ENCODE measurements around the gene DIMT1.

Gene DIMT1

DNA sequence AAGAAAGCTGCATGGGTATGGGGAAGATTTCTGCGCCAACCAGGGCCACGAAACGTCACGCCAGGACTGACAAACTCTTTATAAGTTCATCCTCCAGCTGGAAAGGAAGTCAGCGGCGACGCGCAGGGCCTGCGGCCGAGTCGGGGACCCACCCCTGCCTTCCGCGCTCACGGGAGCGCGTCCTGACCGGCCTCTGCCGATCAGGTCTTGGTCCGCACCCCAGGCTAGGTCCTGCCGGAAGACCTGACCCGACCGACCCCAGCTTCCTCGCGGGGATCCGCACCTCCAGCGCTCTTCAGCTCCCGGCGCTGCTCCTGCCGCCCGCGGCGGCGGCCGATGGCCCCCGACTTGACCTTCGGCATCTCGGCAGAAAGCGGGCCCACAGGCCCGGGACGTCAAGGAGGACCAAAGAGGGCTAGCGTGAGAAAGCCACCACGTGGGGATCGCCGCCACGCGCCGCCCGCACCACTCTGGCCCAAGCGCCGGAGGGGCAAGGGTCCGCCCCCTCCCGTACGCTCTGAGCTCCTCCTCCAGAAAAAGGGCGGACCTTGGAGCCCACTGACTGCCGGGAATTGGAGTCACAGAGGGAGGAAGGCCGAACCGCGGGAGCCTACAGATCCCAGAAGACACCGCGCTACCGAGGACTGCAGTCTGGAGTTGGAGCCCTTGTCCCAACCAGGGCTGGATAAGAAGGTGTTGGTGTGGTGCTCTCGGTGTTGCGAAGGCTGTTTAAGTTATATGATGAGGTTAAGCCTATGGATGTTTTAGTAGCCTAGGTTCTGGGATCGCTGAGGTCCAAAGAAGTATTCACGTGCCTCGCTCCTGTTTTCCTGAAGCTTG lies at the start of gene DIMT1:
DIMT1 (minus strand) TSS at position 495 of the 840 bp plus-strand sequence; CDS start at position 362, 133 bp downstream.
- DNase-seq, result peak; percentile 86

DNA sequence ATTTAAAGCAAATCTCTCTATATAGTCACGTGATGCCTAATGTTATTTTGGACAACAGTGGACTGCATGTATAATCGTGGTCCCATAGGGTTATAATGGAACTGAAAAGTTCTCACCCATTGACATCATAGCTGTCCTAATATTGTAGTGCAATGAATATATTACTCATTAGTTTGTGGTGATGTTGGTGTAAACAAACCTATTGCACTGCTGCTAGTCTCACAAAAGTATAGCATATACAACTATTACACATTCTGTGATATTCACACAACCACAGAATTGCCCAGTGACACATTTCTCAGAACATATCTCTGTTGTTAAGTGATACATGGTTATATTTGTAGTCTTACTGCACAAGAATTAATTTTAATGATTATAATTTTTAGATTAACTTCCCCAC lies 46.6 kb upstream of the DIMT1 start:
- no peak for DNase-seq

GRCh38 chr5:62448528-62448927 lies 44.8 kb upstream of the DIMT1 start:
- no peak for DNase-seq

DNA sequence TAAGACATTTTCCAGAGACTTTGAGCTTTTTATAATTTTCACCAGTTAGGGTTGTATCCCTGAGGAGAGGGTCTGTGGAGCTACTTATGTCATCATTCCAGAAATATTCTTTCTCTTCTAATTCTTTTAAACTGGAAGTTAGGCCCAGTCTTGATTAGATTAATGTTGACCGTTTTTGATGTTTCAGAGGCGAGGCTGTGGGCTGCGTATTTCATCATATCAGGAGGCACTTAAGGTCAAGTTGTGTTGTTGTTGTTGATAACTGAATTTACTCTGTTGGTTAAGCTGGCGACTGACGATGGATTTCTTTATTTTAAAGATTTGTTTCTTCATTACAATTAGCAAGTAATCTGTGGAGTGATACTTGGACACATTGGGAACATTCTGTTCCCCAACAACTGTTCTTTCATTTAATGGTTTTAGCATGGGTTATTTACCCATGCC lies 28.9 kb upstream of the DIMT1 start:
- DNase-seq, result no peak

DNA sequence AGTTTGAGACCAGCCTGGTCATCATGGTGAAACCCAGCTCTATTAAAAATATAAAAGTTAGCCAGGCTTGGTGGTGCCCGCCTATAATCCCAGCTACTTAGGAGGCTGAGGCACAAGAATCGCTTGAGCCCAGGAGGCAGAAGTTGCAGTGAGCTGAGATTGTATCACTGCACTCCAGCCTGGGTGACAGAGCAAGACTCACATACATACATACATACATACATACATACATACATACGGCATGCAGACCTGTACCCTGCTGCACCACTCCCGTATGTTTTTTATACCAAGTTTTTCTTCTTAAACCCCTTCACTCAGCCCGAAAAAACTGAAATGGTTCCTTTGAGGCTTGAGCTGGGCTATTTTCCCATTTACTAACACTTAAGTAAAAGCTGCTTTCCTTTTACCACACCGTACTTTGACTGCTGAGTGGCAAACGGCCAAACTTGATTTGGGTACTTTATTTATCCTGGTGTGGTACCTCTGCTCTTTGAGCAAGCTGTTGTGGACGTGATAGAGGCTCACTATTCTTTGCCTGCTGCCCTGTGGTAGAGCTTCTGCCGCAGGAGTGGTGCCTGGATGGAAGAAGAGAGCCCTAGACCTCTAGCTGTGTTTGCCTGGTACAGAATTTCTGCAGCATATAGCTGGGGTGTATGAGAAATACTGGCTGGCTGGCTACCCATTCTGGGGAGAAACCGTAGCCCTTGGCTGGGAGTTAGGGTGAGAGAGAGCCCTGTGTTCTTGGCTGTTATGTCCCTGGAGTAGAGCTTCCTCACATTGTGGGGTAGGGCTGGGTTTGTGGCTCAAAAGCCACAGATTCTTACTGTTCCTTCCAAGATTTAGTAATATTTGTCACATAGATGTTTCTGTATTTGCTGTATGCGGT lies 28.3 kb upstream of the DIMT1 start:
- no peak for DNase-seq

DNA sequence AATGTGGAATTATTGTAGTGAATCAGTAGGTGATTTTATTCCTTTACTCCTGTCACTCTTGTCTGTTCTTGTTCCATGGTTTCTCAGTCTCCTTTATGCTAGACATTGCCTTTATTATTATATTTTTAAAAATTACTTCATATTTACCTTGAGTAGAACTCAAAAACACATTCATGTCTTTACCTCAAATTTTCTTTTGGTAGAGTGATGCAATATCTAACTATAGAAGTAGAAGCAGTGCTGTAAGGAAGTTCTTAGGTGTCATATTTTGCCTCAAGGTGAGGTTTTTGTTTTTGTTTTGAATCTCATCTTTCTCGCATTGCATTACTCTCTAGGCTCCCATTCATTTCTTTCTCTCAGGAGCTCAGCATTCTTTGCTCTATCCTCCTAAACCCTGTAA lies 21.1 kb upstream of the DIMT1 start:
- no peak for DNase-seq

DNA sequence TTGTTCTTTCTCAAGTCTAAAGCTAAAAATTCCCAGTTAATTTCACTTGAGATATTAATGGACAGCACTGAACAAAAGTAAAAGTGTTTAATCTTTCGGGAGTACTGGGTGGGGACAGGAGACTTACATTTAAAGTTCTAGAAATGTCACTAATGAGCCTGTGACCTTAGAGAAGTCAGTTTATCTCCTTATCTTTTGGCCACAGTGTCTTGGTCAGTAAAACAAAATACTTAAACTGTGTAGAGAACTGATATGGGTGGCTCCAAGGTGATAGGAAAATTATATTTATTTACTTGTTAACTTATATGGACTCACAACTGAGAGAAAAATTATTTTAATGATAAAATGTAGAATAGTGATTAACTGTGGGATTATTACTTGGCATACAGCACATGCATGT lies 17.7 kb upstream of the DIMT1 start:
- DNase-seq, result no peak

DNA sequence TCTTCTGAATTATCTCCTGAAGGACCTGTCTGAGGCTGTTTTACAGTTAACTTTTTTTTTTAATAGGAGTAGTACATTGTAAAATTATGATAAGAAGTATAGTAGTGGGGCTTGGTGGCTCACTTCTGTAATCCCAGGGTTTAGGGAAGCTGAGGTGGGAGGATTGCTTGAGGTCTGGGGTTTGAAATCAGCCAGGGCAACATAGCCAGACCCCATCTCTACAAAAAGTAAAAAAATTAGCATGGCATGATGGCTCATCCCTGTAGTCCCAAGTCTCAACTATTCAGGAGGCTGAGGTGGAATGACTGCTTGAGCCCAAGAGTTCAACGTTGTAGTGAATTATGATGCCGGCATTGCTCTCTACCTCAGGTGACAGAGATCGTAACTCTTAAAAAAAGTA lies 15.9 kb upstream of the DIMT1 start:
- DNase-seq, result no peak

DNA sequence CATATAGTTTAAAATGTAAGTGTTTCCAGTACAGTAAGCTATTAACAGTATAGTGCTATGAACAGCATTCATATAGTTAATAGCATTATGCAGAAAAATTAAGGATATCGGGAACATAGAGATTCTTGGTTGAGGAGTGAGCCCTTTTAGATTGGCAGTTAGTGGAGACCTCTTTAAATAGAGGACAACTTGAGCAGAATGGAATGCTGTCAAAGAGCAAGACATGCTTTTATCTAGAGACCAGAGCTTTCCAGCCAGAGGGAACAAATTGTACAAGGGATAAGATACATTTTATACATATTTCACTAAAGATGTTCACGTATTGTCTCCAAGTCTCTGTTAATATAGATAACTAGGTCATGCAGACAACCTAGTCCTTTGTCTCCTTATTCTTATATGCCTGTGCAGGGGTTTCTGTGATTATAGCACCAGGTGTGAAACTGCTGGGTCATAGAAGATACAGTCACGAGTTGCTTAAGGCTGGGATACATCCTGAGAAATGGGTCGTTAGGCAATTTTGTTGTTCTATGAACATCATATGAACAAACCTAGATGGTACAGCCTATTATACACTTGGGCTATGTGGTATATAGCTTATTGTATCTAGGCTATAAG lies 14.9 kb upstream of the DIMT1 start:
- DNase-seq, result no peak

DNA sequence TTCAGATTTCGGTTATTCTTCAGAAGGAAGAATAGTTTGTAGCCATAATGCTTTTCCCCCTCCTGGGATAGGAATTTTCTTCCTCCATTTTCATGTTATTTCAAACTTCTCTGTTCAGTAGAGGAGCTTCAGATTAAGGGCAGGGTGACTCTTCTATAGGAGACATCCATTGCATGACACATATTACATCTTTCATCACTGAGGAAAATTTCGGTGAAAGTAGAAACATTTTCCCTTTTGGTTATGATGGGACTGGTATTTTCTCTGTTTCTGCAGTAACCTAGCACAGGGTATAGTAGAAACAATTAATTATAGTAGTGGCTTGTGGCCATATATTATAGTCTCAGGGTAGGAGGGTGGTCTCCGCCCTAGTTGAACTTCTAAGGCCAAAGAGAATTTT lies 10.0 kb upstream of the DIMT1 start:
- no peak for DNase-seq

GRCh38 chr5:62412549-62413329 lies 9.0 kb upstream of the DIMT1 start, which contains the start of gene IPO11:
TSS of gene IPO11 (plus strand) at chr5:62412763. CDS start at chr5:62437280, 24,517 bp downstream.
- DNase-seq, result peak; percentile 95

GRCh38 chr5:62395210-62395950 lies 8.3 kb downstream of the DIMT1 start:
- DNase-seq, result no peak

DNA sequence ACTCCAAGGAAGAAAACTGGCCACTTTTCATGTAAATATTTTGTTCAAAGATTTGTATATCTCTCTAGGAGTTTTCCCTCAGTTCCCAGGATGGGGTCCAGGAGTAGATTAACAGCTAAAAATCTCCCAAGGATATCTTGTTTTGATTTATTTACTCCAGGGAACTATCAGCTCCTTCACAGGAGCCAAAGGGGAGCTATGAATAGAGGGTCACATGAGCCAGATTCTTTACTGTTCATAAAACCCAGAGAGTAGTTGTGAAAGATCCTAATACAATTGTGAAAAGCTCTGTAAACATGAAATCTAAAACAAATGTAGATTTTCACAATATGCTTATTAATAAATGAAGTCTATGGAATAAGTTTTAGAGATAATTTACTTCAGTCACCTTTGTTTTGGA lies 16.9 kb downstream of the DIMT1 start:
- no peak for DNase-seq

GRCh38 chr5:62385816-62386400 lies 17.8 kb downstream of the DIMT1 start:
- no peak for DNase-seq

- DNase-seq, result no peak
Observed at GRCh38 chr5:62385131-62385530, 18.6 kb downstream of the DIMT1 start.

DNA sequence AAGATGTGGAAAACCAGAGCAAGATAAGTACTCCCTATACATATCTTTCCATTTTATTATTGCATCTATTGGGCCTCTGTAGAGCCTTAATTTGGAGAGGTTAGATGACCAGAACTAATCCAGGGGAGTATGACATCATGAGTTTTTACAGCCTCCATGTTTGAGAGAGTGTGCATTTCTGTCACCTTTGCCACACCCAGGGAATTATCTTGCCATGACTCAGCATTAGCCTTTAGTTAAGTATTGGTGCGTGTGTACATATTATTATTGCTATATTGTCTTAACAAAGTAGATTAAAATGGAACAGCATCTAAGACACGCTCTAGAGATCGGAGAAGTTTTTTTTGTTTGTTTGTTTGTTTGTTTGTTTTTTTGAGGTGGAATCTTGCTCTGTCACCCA lies 27.6 kb downstream of the DIMT1 start:
- DNase-seq, result no peak

GRCh38 chr5:62375627-62376026 lies 28.1 kb downstream of the DIMT1 start:
- no peak for DNase-seq

DNA sequence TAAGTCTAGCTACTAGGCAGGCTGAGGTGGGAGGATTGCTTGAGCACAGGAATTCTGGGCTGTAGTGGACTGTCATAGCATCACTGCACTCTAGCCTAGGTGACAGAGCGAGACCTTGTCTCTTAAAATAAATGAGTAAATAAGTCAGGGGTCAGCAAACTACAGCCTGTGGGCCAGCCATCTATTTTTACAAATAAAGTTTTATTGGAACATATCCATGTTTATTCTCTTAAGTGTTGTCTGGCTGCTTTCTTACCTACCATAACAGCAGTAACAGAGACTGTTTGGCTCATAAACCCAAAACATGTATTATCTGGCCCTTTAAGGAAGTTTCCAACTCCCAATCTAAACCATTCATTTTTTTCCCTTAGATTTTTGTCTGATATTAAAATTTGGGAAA lies 29.6 kb downstream of the DIMT1 start:
- no peak for DNase-seq

DNA sequence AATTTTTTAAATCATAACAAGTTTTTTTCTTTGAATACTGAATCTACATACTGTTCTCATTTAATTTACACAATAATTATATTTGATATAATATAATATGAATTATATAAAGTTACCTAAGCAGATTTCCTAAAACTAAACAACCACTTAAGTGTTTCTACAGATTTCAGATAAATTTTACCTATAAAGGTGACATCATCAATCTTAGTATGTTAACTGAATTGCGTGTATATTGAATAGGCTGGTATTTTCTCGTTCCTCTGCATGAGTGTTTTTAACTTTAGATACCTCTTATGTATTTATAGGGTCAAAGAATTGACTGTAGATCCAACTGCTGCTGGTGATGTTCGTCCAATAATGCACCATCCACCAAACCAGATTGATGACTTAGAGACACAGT lies 30.3 kb downstream of the DIMT1 start:
- DNase-seq, result no peak

- no peak for DNase-seq
Observed at GRCh38 chr5:62372600-62372999, 31.1 kb downstream of the DIMT1 start.

GRCh38 chr5:62371409-62371808 lies 32.3 kb downstream of the DIMT1 start:
- DNase-seq, result no peak
